HEK293 (cell line): ENCODE measurements around the gene BDH1.
"Not testable (repeated sequence)": the region's sequence is repeated elsewhere in the genome, so short reads cannot be mapped to it uniquely, and the experiment has no call there.

ENCODE experiments used
- CTCF ChIA-PET: fragments of 350-600 bp; formaldehyde crosslinking; extraction: SDS; loops from one replicate; lab custom pipeline; 2021; ENCODE audit warnings: antibody characterized with exemption; lab: Yijun Ruan, JAX
- POLR2A ChIA-PET: fragments of 300-600 bp; formaldehyde crosslinking; extraction: SDS; loops from one replicate; lab custom pipeline; 2020; ENCODE audit warnings: antibody characterized with exemption, inconsistent platforms; lab: Yijun Ruan, JAX
- H3K27ac ChIP-seq: fragments of 200-500 bp; sonication (Bioruptor generic); 2 replicates; pipeline ENCODE4 v1.5.1; 2014; ENCODE audit warnings: low read depth, low read length, control low read depth, inconsistent platforms; ENCODE audit errors: extremely low read depth
- H3K36me3 ChIP-seq, 2 experiments: fragments of 200-500 bp in 1 of 2; sonication (Bioruptor generic) in 1 of 2; 1 replicate in 1 of 2; 2 replicates in 1 of 2; pipeline ENCODE4 v1.5.1; 2014 to 2017; ENCODE audit warnings: inconsistent platforms in 2 of 2, low read length in 2 of 2; ENCODE audit not compliant: control insufficient read depth in 2 of 2, insufficient read depth in 1 of 2
- H3K4me1 ChIP-seq: fragments of 200-500 bp; sonication (Bioruptor generic); 2 replicates; pipeline ENCODE4 v1.5.1; 2014; ENCODE audit warnings: mild to moderate bottlenecking, low read length, inconsistent platforms; ENCODE audit not compliant: control insufficient read depth, insufficient read depth
- H3K4me3 ChIP-seq: 2 replicates; pipeline ENCODE4 v1.5.1; 2011; ENCODE audit warnings: low read depth, mild to moderate bottlenecking, control low read depth, low read length, moderate library complexity
- H3K9me3 ChIP-seq: fragments of 200-500 bp; sonication (Bioruptor generic); 2 replicates; pipeline ENCODE4 v1.5.1; 2014; ENCODE audit warnings: low read depth, low read length, inconsistent platforms; ENCODE audit not compliant: control insufficient read depth, insufficient read depth
- BCL11B ChIP-seq: fragments of 450-650 bp; formaldehyde crosslinking; IDR thresholded peaks from 2 replicates; pipeline ENCODE4 v1.5.1; 2016; ENCODE audit warnings: low read depth, missing biosample characterization, missing genetic modification characterization
- SCRT2 ChIP-seq: fragments of 450-650 bp; formaldehyde crosslinking; IDR thresholded peaks from 2 replicates; pipeline ENCODE4 v1.5.1; 2016; ENCODE audit warnings: missing biosample characterization, missing genetic modification characterization
- SETDB1 ChIP-seq: IDR thresholded peaks from one replicate; pipeline ENCODE4 v1.6.1; 2017; ENCODE audit warnings: mild to moderate bottlenecking, low read length, moderate library complexity, mixed read lengths; ENCODE audit not compliant: insufficient read length
- YY1 ChIP-seq: fragments of 450-650 bp; formaldehyde crosslinking; IDR thresholded peaks from 2 replicates; pipeline ENCODE4 v1.5.1; 2018; ENCODE audit warnings: missing biosample characterization, missing genetic modification characterization
- ZBTB44 ChIP-seq: fragments of 450-650 bp; IDR thresholded peaks from 2 replicates; pipeline ENCODE4 v1.5.1; 2018; ENCODE audit warnings: missing biosample characterization, mild to moderate bottlenecking, missing genetic modification characterization
- ZNF138 ChIP-seq: fragments of 450-650 bp; formaldehyde crosslinking; IDR thresholded peaks from 2 replicates; pipeline ENCODE4 v1.5.1; 2016; ENCODE audit warnings: missing biosample characterization, missing genetic modification characterization, borderline replicate concordance
- ZNF16 ChIP-seq: fragments of 450-650 bp; formaldehyde crosslinking; IDR thresholded peaks from 2 replicates; pipeline ENCODE4 v1.5.1; 2016; ENCODE audit warnings: low read depth, missing biosample characterization, missing genetic modification characterization
- ZNF175 ChIP-seq: fragments of 450-650 bp; formaldehyde crosslinking; IDR thresholded peaks from 2 replicates; pipeline ENCODE4 v1.5.1; 2016; ENCODE audit warnings: missing biosample characterization, missing genetic modification characterization
- ZNF398 ChIP-seq: fragments of 450-650 bp; formaldehyde crosslinking; IDR thresholded peaks from 2 replicates; pipeline ENCODE4 v1.5.1; 2017; ENCODE audit warnings: missing biosample characterization, missing genetic modification characterization
- ZNF426 ChIP-seq: fragments of 450-650 bp; formaldehyde crosslinking; IDR thresholded peaks from 2 replicates; pipeline ENCODE4 v1.5.1; 2017; ENCODE audit warnings: missing biosample characterization, missing genetic modification characterization, mild to moderate bottlenecking, inconsistent platforms, moderate library complexity
- ZNF433 ChIP-seq: fragments of 450-650 bp; formaldehyde crosslinking; IDR thresholded peaks from 2 replicates; pipeline ENCODE4 v1.5.1; 2016; ENCODE audit warnings: missing biosample characterization, missing genetic modification characterization, low read depth
- ZNF488 ChIP-seq: fragments of 450-650 bp; formaldehyde crosslinking; IDR thresholded peaks from 2 replicates; pipeline ENCODE4 v1.5.1; 2016; ENCODE audit warnings: missing biosample characterization, missing genetic modification characterization
- ZNF521 ChIP-seq: fragments of 450-650 bp; formaldehyde crosslinking; IDR thresholded peaks from 2 replicates; pipeline ENCODE4 v1.5.1; 2017; ENCODE audit warnings: missing biosample characterization, mild to moderate bottlenecking, missing genetic modification characterization
- ZNF549 ChIP-seq: fragments of 450-650 bp; IDR thresholded peaks from 2 replicates; pipeline ENCODE4 v1.5.1; 2018; ENCODE audit warnings: missing biosample characterization, missing genetic modification characterization, mild to moderate bottlenecking, inconsistent platforms, moderate library complexity
- ZNF558 ChIP-seq: fragments of 450-650 bp; formaldehyde crosslinking; IDR thresholded peaks from 2 replicates; pipeline ENCODE4 v1.5.1; 2016; ENCODE audit warnings: missing biosample characterization, missing genetic modification characterization
- ZNF560 ChIP-seq: fragments of 450-650 bp; formaldehyde crosslinking; IDR thresholded peaks from 2 replicates; pipeline ENCODE4 v1.5.1; 2017; ENCODE audit warnings: missing biosample characterization, missing genetic modification characterization, borderline replicate concordance
- ZNF585B ChIP-seq: fragments of 450-650 bp; formaldehyde crosslinking; IDR thresholded peaks from 2 replicates; pipeline ENCODE4 v1.5.1; 2016; ENCODE audit warnings: missing biosample characterization, missing genetic modification characterization
- ZNF610 ChIP-seq: fragments of 450-650 bp; formaldehyde crosslinking; IDR thresholded peaks from 2 replicates; pipeline ENCODE4 v1.5.1; 2016; ENCODE audit warnings: missing biosample characterization, missing genetic modification characterization, borderline replicate concordance
- ZNF658 ChIP-seq: fragments of 450-650 bp; formaldehyde crosslinking; IDR thresholded peaks from 2 replicates; pipeline ENCODE4; 2016; ENCODE audit warnings: missing biosample characterization, missing genetic modification characterization
- TF ChIP-seq, protein P1 (sequence below): fragments of 450-650 bp; formaldehyde crosslinking; IDR thresholded peaks from 2 replicates; pipeline ENCODE4 v1.5.1; 2016; ENCODE audit warnings: missing biosample characterization, missing genetic modification characterization

Gene BDH1

GRCh38 chr3:197567904-197568681 lies 12.3 kb upstream of the BDH1 start:
- H3K4me3 ChIP-seq = no peak overlapping the region
- no peak overlapping the region for H3K27ac ChIP-seq
- H3K4me1 ChIP-seq = no peaks in the 10 kb centered on the region
- H3K36me3 ChIP-seq = no peaks in the 10 kb centered on the region
- H3K9me3 ChIP-seq = no peaks in the 10 kb centered on the region
- ChIA-PET POLR2A (no interaction called here), CTCF (no interaction called here)
- TF ChIP-seq ZNF433 (tag by site-specific recombination) = no peak
- no peak for TF ChIP-seq ZNF175 (tag by site-specific recombination)
- no peak for TF ChIP-seq ZNF560 (tag by site-specific recombination)
- TF ChIP-seq ZNF426 = no peak
- no peak for TF ChIP-seq ZNF398 (tag by site-specific recombination)
- TF ChIP-seq SCRT2 (tag by site-specific recombination) = no peak
- TF ChIP-seq ZNF610 (tag by site-specific recombination) = no peak
- no peak for TF ChIP-seq ZNF521 (tag by site-specific recombination)
- no peak for TF ChIP-seq ZNF488 (tag by site-specific recombination)
- no peak for TF ChIP-seq ZBTB44 (tag by site-specific recombination)
- TF ChIP-seq ZNF585B (tag by site-specific recombination) = no peak
- no peak for TF ChIP-seq BCL11B
- TF ChIP-seq ZNF558 (tag by site-specific recombination) = no peak
- TF ChIP-seq YY1 (tag by site-specific recombination) = no peak
- TF ChIP-seq ZNF138 (tag by site-specific recombination) = no peak
- no peak for TF ChIP-seq ZNF16 (tag by site-specific recombination)

DNA sequence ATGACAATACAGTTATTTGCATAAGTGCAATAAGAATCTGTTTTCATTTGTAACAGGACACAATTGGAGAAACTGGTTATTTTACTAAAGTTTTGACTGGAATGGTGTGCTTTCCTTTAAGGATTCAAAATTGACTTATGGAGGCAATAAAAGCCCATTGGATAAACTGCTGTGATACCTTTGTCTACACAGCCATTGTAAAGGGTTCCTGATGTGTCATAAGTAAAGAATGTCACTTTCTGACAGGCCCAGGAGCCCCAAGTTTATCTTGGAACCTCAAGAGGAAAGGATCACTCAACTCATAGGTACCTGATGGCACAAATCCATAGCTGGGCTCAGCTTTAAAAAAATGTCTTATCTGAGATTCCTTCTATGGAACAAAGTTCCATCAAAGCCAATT lies 10.4 kb upstream of the BDH1 start:
- POLR2A ChIA-PET, H3K4me3 ChIP-seq, H3K4me1 ChIP-seq, H3K36me3 ChIP-seq, H3K9me3 ChIP-seq, H3K27ac ChIP-seq: not testable (repeated sequence)
- CTCF ChIA-PET = interaction anchor here (0.6 kb wide), 1 partner anchor 9 kb away, joined by 5 read pairs; no protein-coding TSS in a partner anchor

- Histone ChIP-seq H3K4me3 (no peak overlapping the region), H3K27ac (no peak overlapping the region), H3K36me3 (no peaks in the 10 kb centered on the region), H3K9me3 (no peaks in the 10 kb centered on the region), H3K4me1 (no peaks in the 10 kb centered on the region)
- ChIA-PET CTCF (interaction anchor here (0.7 to 1.0 kb wide), 2 partner anchors 23 to 35 kb away, joined by 8 to 10 read pairs; no protein-coding TSS in a partner anchor), POLR2A (no interaction called here)
- TF ChIP-seq, protein P1, sequence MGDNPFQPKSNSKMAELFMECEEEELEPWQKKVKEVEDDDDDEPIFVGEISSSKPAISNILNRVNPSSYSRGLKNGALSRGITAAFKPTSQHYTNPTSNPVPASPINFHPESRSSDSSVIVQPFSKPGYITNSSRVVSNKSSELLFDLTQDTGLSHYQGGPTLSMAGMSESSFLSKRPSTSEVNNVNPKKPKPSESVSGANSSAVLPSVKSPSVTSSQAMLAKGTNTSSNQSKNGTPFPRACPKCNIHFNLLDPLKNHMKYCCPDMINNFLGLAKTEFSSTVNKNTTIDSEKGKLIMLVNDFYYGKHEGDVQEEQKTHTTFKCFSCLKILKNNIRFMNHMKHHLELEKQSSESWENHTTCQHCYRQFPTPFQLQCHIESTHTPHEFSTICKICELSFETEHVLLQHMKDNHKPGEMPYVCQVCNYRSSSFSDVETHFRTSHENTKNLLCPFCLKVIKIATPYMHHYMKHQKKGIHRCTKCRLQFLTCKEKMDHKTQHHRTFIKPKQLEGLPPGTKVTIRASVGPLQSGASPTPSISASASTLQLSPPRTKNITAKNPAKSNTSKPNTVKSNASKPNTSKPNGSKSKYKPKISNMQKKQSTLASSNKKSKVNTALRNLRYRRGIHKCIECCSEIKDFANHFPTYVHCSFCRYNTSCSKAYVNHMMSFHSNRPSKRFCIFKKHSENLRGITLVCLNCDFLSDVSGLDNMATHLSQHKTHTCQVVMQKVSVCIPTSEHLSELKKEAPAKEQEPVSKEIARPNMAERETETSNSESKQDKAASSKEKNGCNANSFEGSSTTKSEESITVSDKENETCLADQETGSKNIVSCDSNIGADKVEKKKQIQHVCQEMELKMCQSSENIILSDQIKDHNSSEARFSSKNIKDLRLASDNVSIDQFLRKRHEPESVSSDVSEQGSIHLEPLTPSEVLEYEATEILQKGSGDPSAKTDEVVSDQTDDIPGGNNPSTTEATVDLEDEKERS = peak; percentile 86; the same call in 1 of the 2 replicates
- TF ChIP-seq ZNF549 (0 out of 2 replicates have a peak, but pooled peaks have one; percentile 8), SETDB1 (peak; percentile 99), ZNF658 (tag by site-specific recombination) (no peak)
Measured at GRCh38 chr3:197564097-197564843, 8.5 kb upstream of the BDH1 start.
